Measurements from ENCODE around the gene AIFM3.

- TF ChIP-seq EGR1 (IDR thresholded peaks at IDR 0.05): no peak
- TF ChIP-seq YY1 (IDR thresholded peaks at IDR 0.05; ENCODE audit: low read depth): no peak
- TF ChIP-seq TCF12 (IDR thresholded peaks at IDR 0.05; ENCODE audit: low read depth): no peak
- TF ChIP-seq CREB1 (IDR thresholded peaks at IDR 0.05; ENCODE audit: low read depth): no peak
- TF ChIP-seq REST (IDR thresholded peaks at IDR 0.05; ENCODE audit: low read depth): no peak
- no peak for TF ChIP-seq MAX (IDR thresholded peaks at IDR 0.05)
- TF ChIP-seq CEBPB (IDR thresholded peaks at IDR 0.05): no peak
- no peak for TF ChIP-seq EP300 (IDR thresholded peaks at IDR 0.05; ENCODE audit: borderline replicate concordance)
- no peak for TF ChIP-seq TAF1 (IDR thresholded peaks at IDR 0.05; ENCODE audit: low read depth)
- TF ChIP-seq FOXM1 (IDR thresholded peaks at IDR 0.05; ENCODE audit: borderline replicate concordance, low read depth): no peak
- TF ChIP-seq RAD21 (IDR thresholded peaks at IDR 0.05; ENCODE audit: low read depth): no peak
- TF ChIP-seq TEAD4 (IDR thresholded peaks at IDR 0.05): no peak
- TF ChIP-seq NFIC (IDR thresholded peaks at IDR 0.05): no peak
- no peak for TF ChIP-seq USF1 (IDR thresholded peaks at IDR 0.05)
Measured at GRCh38 chr22:20962491-20962945, 4.5 kb upstream of the AIFM3 start.

Measured in Ishikawa (cell line).